ENCODE results near the gene PXN.
A peak's percentile ranks its signal among the peaks of the same experiment; 100 is the strongest.
"Not testable (repeated sequence)": the region's sequence is repeated elsewhere in the genome, so short reads cannot be mapped to it uniquely, and the experiment has no call there.

PXN gene

DNA sequence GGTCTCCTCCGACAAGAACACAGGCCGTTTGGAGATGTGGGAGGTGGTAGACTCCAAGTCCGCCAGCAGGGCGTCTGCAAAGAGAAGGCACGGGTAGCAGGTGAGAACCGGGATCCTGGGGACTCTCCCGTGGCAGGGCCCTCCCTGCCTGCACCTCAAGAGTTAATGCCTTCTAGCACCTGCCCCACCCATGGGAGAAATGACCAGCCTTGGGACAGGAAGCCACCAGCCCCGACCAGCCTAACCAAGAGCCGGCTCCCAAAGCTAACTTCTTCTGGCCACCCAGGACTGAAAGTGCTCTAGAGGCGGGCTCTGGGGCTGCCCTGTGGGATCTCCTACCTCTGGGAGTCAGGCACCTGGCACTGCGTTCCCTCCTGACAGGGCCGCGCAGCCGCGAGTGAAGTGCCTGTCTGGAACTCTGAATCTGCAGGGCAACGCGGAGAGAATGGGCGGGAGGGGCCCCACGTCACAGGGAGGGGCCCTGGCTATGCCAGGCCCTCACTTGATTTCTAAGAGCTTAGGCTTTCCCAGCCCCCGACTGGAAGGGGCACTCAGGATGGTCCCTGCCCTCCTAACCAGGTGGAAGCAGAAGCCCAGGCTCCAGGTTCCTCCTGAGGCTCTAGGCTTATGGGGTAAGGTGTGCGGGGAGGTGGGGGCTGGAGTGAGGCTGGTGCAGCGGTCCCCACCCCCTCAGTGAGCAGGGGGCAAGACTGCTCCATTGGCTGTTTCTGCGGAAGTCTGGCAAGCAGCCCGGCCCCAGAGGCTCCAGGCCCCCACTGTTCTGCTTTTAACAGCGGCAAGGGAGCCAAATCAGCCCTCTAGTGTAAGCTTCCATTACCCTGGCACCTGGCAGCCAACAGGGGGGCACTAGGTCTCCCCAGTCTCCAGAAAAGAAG is 41.0 kb downstream of the PXN start:
- DNase-seq, result peak; percentile 66

DNA sequence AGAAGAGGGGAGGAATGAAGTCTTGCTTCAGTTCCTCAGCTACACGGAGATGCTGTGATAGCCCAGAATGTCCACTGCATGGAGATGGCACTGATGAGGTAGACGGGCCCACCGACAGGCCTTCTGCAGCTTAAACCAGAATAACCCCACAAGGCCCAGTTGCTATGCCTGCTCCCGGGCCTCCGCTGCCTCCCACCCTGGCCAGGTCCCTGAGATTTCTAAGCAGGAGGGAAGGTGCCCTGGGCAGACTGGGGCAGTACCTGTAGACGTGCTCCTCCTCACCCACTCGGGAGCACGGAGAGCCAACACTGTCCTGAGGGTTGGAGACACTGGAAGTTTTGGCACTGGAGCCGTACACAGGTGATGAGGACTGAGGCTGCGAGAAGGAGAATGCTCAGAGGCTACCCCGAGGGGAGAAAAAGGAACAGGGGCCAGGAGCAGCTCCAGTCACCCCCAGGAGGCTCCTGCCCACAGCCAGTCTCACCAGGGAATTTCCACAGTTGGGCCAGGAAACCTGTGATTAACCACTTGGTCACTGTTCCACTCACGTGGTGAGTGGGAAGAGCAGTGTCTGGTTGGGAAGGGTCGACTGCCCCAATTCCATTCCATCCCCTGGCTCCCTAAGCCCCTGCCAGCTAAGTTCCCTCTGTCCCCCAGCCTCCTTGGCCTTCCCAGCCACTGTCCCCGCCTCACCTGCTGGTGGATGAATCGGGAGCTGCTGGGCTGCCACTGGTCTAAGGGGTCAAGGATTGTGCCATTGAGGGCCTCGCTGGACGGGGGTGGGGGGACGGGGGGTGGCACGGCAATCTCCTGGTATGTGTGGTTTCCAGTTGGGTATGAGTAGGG is 41.8 kb downstream of the PXN start:
- no peak for DNase-seq

DNA sequence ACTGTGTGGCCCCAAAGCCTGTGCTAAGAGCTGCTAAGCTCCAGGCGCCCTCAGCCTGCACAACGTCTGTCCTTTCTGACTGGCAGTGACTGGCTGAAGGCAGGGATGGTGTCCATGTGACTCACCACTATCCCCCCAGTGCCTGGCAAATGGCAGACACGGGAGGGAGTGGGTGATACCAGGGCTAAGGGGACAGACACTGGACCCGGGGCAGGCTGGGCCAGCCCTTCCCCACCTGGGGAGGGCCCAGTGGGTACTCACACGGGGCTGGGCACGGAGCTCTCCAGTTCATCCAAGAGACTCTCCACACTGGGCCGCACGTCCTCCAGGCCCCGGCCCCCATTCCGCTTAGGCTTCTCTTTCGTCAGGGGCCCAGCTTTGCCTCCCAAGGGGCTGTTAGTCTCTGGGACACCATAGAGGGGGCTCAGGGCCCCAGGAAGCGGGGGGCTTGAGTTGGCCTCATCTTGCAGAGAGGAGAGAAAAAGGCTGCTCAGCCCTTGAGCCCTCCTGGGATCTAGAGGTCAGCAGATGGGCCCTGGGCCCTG is 43.2 kb downstream of the PXN start:
- DNase-seq, result no peak

DNA sequence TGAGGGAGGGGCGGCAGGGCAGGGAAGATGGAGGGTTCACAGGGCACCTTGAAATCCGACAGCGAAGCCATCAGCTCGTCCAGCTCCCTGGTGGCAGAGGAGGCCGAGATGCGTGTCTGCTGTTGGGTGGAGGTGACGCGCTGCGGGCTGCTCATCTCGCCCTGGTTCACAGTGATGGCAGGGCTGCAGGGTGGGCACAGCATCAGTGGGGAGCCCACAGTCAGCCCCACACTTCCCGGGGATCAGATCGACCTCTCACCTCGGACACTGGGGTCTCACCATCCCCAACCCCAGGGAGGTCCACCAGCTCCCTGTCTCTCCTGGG is 44.0 kb downstream of the PXN start:
- DNase-seq, result no peak

DNA sequence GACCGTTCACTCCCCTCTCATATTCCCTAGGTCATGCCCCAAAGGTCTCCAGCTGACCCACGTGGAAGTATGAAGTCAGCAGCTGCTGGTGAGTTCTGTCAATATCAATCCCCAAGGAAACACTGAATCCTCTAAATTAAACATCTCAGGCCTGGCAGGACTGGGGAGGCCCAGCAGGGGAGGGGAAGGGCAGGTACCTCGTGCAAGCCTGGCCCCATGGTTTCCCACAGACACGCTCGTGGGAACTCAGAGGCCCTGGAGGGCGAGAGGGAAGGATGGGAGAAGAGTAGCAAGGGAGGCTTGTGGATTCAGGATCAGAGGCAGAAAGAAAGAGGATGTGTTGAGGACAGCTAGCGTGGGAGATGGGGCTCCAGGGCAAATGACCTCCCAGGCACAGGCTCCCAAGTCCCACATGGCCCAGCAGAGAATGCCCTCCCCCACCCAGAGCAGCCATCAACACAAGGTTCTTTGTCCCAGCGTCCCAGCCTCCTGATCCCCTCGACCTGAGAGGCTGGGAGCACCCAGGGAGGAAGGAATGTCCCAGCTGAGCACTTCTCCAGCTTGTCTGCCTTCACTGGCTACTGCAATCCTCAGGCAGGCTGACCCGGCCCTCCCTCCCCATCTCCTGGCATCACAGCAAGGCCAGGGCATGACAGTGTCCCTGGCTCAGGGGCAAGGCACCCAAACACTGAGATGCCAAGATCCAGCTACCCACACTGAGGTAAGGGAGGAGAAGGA is 44.5 kb downstream of the PXN start:
- DNase-seq, result no peak

DNA sequence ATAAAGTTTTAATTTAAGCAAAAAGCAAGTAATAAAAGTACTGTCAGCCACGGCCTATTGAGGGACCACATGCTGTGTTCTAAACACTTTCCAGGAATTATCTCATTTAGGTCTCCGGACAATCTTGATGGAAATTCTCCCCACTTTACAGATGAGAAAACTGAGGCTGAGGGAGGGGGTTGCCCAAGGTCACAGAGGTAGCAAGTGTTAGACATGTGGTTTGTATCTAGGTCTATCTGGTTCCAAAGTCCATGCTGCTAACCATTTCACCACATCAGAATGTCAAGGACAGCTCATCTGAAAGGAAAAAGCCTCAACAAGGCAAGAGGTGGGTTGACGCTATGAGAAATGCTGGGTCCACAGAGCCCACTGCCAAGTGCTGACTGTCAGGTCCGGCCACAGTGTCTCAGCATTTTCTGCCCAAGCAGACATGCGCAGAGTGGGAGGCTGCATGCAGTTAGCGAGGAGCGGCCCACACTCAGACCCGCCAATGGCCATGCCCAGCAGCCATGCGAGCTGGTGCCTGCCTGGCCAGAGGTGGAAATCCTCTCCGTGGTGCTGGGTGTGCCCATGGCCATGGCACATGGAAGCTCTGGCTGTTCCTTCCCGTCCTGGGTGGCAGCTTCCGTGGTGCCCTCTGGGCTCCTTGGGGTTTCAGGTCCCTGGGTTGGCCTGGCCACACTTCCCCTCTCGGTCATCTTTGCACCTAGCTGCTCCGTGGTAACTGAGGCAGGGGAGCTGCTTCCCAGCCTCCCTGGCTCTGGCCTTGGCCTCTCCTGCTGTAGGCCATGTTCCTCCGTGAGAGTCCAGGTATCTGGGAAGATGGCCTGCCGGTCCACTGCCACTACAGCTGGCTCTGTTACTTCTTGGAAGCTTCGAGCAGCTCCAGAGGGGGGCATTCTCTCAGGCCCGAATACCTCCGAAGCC is 46.6 kb downstream of the PXN start:
- no peak for DNase-seq

DNA sequence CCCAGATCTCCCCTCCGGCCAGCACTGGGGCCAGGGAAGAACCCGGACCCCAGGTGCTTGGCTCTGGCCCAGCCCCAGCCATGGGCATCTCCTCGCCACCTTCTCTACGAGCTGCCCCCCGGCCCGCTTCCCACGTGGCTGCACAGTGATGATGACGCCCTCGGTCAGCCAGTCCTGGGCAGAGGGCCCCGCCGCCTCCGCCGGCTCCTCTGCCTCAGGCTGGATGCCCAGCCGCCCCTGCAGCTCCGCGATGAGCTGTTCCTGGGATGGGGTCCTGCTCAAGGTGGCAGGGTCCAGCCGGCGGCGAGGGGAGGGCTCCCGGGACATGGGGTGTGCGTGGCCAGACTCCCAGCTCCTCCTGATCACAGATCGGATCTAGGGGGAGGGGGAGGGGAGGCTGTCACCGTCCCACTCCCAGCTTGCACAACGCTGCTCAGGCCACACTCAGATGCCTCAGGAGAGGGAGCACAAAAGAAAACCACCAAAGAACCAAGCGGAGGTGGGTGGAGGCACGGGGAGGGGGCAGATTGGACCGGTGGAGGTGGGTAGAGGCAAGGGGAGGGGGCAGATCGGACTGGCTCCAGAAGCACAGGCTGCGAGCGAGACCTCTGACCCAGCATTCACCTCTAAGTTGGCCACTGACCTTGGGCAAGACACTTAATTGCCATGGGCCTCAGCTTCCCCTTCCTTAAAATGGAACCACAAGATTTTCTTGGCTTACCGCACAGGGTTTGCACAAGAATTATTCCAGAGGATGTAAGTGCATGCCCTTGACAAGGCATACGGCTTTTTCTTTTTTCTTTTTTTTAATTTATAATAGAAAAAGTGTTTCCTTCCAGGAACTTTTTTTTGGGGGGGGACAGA is 48.6 kb downstream of the PXN start:
- DNase-seq, result no peak

DNA sequence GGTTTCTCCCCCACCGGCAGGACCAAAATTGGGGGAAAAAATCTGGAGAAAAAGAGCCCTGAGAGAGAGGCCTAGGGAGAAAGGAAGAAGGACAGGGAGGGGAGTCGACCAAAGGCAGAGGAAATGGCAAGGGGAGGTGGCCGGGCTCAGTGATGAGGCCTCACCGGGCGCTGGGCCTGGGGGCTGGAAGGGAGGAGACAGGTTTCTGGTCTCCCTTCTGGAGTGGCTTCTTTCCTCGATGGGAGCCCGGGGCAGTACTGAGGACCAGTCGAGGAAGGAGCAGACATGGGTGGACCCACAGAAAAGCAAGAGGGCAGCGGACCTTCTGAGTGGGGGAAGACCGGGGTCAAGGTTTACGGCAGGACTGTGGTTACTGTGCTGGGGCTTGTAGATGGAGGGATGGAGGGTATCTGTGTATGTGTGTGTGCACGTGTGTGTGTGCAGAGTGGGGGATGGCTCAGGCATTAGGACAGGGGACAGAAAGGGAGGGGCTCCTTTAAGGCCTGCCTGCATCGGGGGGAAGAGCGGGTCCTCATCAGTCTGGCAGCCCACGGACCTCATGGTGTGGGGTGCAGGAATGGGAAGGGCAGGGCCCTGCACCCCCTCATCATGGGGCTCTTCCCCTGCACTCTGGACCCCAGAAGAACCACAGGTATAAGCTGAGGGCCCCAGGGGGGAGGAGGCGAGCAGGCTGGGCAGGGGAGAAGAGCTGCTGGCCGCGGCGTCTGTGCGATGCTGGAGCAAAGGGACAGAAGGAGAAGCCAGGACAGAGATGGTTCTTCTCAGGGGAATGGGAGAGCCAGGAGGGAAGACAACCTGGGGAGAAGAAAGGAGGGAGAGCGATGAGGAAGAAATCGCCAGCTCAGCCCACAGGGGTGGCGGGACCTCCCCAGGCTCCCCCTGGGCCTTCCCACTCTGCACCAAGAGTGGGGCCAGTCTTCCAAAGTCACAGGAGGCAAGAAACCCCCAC is 49.5 kb downstream of the PXN start:
- DNase-seq, result no peak

DNA sequence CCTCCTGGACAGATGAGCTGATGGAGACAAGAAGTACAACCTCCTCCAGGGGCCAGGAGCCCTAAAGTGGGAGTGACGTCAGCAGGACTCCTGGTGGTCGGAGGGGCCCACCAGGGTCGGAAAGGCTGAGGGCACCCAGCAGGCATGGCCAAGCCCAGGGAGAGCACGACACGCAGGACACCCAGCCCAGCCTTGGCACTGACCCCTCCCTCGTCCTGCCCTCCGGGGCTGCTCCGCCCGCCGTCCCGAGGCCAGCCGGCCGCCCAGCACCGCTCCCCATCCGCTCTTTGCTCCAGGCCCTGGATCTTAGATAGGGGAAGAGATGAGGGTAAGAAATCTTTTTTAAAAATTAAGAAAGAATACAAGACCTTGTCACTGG is 50.2 kb downstream of the PXN start:
- no peak for DNase-seq

DNA sequence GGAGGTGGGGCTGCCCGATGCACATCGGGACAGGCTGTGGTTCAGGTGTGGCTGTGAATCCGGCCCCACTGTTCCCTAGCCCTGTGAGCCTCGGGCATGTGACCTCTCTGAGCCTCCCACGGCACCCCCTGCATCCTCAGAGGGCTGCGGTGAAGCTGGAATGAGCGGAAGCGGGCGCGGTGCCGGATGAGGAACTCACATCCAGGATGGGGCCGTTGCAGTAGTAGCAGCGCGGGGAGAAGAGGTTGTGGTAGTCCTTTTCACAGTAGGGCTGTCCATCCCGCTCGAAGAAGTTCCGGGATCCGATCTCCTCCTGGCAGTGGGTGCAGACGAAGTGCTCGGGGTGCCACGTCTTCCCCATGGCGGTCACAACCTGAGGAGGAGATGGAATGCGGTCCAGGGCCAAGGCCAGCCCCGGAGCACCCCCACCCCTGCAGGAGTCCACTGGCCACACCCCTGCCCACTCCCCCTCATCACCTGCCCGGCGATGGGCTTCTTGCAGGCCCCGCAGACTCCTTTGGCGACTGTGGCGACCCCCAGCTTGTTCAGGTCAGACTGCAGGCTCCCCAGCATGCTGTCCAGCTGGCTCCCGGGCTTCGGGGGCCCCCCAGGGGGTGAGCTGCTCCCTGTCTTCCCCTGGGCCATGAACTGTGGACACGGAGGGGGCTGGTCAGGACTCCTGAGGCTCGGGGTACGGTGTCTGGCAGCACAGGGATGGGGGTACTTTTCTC is 50.7 kb downstream of the PXN start:
- DNase-seq, result no peak

DNA sequence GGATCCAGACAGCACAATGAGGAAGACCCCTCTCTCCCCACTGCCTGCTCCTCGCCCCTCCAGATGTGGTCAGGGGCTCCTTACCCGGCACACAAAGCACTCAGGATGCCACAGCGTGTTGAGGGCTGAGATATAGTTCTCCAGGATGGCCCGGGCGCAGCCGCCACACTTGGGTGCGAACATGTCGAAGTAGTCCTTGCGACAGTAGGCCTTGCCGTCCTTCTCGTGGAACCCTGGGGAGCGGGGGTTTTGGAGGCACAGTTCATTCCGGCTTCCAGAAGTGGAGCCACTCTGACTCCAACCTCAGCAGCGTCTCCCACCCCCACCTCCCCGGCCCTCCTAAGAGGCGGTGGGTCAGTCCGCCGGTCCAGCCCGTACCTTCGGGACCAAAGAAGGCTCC is 51.8 kb downstream of the PXN start:
- no peak for DNase-seq

DNA sequence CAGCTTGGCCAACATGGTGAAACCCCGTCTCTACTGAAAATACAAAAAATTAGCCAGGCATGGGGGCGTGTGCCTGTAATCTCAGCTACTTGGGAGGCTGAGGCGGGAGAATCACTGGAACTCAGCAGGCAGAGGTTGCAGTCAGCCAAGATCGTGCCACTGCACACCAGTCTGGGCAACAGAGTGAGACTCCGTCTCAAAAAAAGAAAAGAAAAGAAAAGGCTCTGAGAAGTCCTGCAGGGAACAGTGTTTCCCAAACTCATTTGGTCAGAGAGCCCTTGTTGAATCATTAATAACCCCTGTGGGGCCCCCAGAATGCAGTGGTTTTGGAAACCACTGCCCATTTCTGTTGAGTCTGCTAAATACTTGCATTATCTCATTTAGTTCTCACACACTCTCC is 52.3 kb downstream of the PXN start:
- DNase-seq, result not testable (repeated sequence)

DNA sequence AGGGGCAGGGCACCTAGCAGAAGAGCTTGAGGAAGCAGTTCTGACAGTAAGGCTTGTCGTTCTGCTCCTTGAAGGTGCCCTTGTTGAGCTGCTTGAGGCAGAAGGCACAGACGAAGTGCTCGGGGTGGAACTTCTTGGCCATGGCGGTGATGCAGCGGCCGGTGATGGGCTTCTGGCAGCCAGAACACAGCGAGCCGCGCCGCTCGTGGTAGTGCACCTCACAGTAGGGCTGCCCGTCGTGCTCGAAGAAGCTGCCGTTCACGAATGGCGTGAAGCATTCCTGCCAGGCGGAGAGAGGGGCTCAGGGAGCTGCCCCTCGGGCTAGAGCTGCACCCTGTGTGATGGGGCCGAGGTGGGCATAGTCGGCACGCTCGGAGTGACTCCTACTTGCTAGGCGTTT is 53.2 kb downstream of the PXN start:
- no peak for DNase-seq

DNA sequence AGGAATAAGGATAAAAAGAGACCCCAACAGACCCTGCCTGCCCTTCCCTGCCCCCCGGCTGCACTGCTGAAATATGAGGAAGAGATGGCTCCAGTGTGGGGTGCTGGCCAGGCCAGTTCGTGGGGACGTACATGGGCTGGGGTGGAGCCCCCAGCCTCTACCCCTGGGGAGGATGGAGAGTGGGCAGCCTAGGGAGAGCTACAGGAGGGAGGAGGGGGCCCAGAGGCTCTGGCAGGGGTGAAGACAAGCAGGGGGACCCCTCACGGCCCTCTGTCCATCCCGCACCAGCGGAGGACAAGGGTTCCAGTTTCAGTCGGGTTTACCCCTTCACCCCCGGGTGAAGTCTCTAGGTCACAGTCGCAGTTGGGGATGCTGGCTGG is 53.6 kb downstream of the PXN start:
- DNase-seq, result no peak

DNA sequence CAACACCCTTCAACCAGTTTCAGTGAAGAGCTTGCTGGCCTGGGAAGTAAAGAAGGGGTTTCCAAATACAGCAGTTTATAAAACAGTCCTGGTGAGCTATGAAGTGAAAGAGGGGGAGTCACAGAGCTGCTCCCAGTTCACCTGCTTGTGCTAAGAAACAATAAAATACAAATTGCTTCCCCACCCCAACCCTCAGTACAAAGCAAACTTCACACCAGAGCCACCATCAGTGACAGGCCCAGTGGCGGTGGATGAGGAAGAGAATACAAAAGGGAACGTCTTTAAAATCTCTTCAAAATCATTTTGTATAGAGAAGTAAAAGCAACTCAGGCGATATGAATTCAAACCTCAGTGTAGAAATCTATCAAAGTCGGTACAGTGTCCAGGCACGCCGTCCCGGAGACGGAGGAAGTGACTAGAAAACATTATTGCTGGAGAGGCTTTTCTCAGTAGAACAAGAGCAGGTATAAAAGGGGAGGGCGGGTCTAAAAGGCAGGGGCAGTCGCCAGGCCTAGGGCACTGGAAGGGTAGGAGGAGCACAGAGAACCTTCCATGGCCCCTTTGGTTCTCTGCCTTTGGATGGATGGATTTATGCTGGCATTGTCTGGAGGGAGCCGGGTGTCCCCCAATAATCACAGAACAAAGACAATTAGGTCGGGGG is 54.2 kb downstream of the PXN start:
- no peak for DNase-seq

DNA sequence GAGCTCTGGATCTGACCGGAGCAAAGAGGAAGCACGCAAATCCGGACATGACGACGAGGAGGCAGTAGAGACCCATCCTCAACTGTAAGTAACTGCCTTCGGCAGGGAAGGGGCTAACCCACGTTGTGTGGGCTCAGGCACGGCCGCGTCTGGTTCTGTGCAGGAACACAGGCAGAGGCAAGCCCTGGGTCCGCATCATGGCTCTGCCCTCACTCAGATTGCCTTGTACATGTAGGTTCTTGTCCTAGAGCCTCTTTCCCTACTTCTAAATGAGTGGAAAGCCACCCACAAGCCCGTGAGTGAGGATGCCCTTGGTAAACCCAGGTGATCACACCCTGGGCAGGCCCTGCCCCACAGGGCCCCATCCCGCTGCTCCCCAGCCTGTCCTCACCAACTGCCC is 55.7 kb downstream of the PXN start:
- DNase-seq, result no peak

DNA sequence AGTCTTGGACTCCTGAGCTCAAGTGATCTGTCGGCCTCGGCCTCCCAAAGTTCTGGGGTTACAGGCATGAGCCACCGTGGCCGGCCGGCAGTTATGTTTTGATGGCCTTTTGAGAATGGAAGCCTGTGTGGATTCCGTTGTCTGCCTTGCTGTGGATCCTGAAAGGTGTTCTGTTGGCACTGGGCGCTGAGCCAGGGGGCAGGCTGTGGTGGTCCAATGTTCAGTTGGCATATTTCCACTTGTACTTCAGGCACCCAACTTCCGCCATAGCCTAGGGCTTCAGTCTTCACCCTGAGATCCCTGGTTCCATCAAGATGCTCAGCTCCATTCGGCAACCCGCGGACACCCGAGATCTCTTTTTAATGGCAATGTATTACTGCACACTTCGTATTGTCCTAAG is 58.3 kb downstream of the PXN start:
- no peak for DNase-seq

DNA sequence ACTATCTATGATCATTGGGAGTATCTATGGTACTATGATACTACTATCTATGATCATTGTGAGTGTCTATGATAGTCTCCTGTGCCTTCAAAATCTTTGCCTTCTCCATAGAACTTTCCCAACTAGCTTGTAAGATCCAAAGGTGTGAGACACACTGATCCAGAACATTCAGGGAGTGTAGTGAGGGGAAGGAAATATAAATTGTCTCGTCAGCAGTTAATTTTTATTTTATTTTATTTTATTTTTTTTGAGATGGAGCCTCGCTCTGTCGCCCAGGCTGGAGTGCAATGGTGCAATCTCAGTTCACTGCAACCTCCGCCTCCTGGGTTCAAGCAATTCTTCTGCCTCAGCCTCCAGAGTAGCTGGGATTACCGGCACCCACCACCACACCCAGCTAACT is 58.7 kb downstream of the PXN start:
- DNase-seq, result not testable (repeated sequence)

DNA sequence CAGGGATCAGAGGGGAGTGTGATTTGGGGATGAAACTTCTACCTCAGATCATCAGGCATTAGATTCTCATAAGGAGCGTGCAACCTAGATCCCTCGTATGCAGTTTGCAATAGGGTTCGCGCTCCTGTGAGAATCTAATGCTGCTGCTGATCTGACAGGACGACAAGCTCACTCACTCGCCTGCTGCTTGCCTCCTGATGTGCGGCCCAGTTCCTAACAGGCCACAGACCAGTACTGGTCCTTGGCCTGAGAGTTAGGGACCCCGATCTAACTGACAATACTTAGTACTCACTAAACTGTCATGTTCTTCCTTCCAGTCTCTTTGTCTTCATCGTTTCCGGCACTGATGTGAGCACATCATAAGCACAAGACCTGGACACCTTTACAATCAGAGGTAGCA is 59.3 kb downstream of the PXN start:
- DNase-seq, result no peak

All from NCI-H510A (cell line).